ENCODE measurements around the gene PCNX2. TPM values are rescaled to one million over a fixed set of nuclear protein-coding genes. Genes with fewer than 3 reads are reported as not detected.

PCNX2 gene
- total and polyA plus RNA-seq, 2 donors (not counting 3 experiments of a cell fraction or from before 2014, with no cell fraction given) = 6.6 to 11.0 TPM

- H3K4me2 ChIP-seq (ENCODE audit: insufficient read depth, low read length) = no peak overlapping the region
- BruUV-seq (replicated peaks) = no TSS peak
- no peaks in the 10 kb centered on the region for H4K20me1 ChIP-seq (replicated peaks; ENCODE audit: control insufficient read depth, extremely low read depth, insufficient read depth, low read length)
- no peak overlapping the region for H3K27ac ChIP-seq (ENCODE audit: insufficient read depth, low read depth, low read length)
- TF ChIP-seq EZH2 (IDR thresholded peaks at IDR 0.05; ENCODE audit: borderline replicate concordance, low read depth, low read length, severe bottlenecking) (no peak), FOS (IDR thresholded peaks at IDR 0.05; ENCODE audit: borderline replicate concordance, insufficient read depth, low read length) (no peak), MYC (IDR thresholded peaks at IDR 0.05; ENCODE audit: low read depth, low read length) (no peak), POLR2AphosphoS5 (IDR thresholded peaks at IDR 0.05; ENCODE audit: insufficient read depth, low read depth, low read length) (no peak)
- TF ChIP-seq, protein P1, sequence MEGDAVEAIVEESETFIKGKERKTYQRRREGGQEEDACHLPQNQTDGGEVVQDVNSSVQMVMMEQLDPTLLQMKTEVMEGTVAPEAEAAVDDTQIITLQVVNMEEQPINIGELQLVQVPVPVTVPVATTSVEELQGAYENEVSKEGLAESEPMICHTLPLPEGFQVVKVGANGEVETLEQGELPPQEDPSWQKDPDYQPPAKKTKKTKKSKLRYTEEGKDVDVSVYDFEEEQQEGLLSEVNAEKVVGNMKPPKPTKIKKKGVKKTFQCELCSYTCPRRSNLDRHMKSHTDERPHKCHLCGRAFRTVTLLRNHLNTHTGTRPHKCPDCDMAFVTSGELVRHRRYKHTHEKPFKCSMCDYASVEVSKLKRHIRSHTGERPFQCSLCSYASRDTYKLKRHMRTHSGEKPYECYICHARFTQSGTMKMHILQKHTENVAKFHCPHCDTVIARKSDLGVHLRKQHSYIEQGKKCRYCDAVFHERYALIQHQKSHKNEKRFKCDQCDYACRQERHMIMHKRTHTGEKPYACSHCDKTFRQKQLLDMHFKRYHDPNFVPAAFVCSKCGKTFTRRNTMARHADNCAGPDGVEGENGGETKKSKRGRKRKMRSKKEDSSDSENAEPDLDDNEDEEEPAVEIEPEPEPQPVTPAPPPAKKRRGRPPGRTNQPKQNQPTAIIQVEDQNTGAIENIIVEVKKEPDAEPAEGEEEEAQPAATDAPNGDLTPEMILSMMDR (IDR thresholded peaks at IDR 0.05; ENCODE audit: extremely low read depth in 1 of 2, insufficient read depth in 1 of 2, low read depth in 1 of 2, low read length in 2 of 2) = no peak
- dilution Hi-C loops (cut with MboI; ENCODE audit: extremely low pct_ligation_motif_present, low sequenced_read_pairs) = no loop called here
- no peaks in the 10 kb centered on the region for H3K79me2 ChIP-seq (ENCODE audit: control insufficient read depth, insufficient read depth, low read length)
- H3K9ac ChIP-seq (replicated peaks; ENCODE audit: extremely low read depth, insufficient read depth, low read length) = no peak overlapping the region
- intact Hi-C loops (cut with micrococcal nuclease) = no loop called here
- ChIA-PET POLR2A (no interaction called here), CTCF (interaction anchor here (1.4 kb wide), 1 partner anchor 13 kb away, joined by 4 read pairs; no protein-coding TSS in a partner anchor)
- H3K9me1 ChIP-seq (replicated peaks; ENCODE audit: control insufficient read depth, extremely low read depth, insufficient read depth, low read length) = no peaks in the 10 kb centered on the region
- no peaks in the 10 kb centered on the region for H3K36me3 ChIP-seq (ENCODE audit: control insufficient read depth in 2 of 2, extremely low read depth in 1 of 2, insufficient read depth in 2 of 2, low read length in 2 of 2)
- DNase-seq (ENCODE audit: low read depth, low spot score) = no peak
- H3K4me1 ChIP-seq (ENCODE audit: control insufficient read depth, extremely low read depth, insufficient read depth, low read length) = no peaks in the 10 kb centered on the region
- no peak for FAIRE-seq
- H3K4me3 ChIP-seq (replicated peaks in 1 of 3; ENCODE audit: insufficient read depth in 1 of 3, low read depth in 1 of 3, low read length in 3 of 3) = no peak overlapping the region
- H2AFZ ChIP-seq (ENCODE audit: low read depth, low read length) = no peak overlapping the region
- no peaks in the 10 kb centered on the region for H3K27me3 ChIP-seq (ENCODE audit: control insufficient read depth in 2 of 2, insufficient read depth in 2 of 2, low read length in 2 of 2)
- H3K9me3 ChIP-seq (replicated peaks; ENCODE audit: control insufficient read depth, insufficient read depth, low read length) = no peaks in the 10 kb centered on the region
These were observed 200.8 kb downstream of the PCNX2 start for GRCh38 chr1:233094691-233095090.

GRCh38 chr1:233094269-233094668 is 201.3 kb downstream of the PCNX2 start:
- Histone ChIP-seq H3K27ac (ENCODE audit: insufficient read depth, low read depth, low read length) (no peak overlapping the region), H3K9me1 (replicated peaks; ENCODE audit: control insufficient read depth, extremely low read depth, insufficient read depth, low read length) (no peaks in the 10 kb centered on the region), H3K4me2 (ENCODE audit: insufficient read depth, low read length) (no peak overlapping the region), H3K9ac (replicated peaks; ENCODE audit: extremely low read depth, insufficient read depth, low read length) (no peak overlapping the region), H3K79me2 (ENCODE audit: control insufficient read depth, insufficient read depth, low read length) (no peaks in the 10 kb centered on the region), H4K20me1 (replicated peaks; ENCODE audit: control insufficient read depth, extremely low read depth, insufficient read depth, low read length) (no peaks in the 10 kb centered on the region), H3K36me3 (ENCODE audit: control insufficient read depth in 2 of 2, extremely low read depth in 1 of 2, insufficient read depth in 2 of 2, low read length in 2 of 2) (no peaks in the 10 kb centered on the region), H3K4me3 (replicated peaks in 1 of 3; ENCODE audit: insufficient read depth in 1 of 3, low read depth in 1 of 3, low read length in 3 of 3) (no peak overlapping the region), H2AFZ (ENCODE audit: low read depth, low read length) (no peak overlapping the region), H3K4me1 (ENCODE audit: control insufficient read depth, extremely low read depth, insufficient read depth, low read length) (no peaks in the 10 kb centered on the region), H3K27me3 (ENCODE audit: control insufficient read depth in 2 of 2, insufficient read depth in 2 of 2, low read length in 2 of 2) (no peaks in the 10 kb centered on the region), H3K9me3 (replicated peaks; ENCODE audit: control insufficient read depth, insufficient read depth, low read length) (no peaks in the 10 kb centered on the region)
- intact Hi-C loops (cut with micrococcal nuclease) = no loop called here
- dilution Hi-C loops (cut with MboI; ENCODE audit: extremely low pct_ligation_motif_present, low sequenced_read_pairs) = no loop called here
- FAIRE-seq = no peak
- peak; percentile 42 for DNase-seq (ENCODE audit: low read depth, low spot score)
- TF ChIP-seq POLR2A (IDR thresholded peaks at IDR 0.05; ENCODE audit: low read depth, low read length) = no peak
- TF ChIP-seq MAX (IDR thresholded peaks at IDR 0.05; ENCODE audit: insufficient read depth, insufficient read length) = no peak
- TF ChIP-seq POLR2AphosphoS5 (IDR thresholded peaks at IDR 0.05; ENCODE audit: insufficient read depth, low read depth, low read length) = no peak
- TF ChIP-seq FOS (IDR thresholded peaks at IDR 0.05; ENCODE audit: borderline replicate concordance, insufficient read depth, low read length) = no peak
- no peak for TF ChIP-seq GATA2 (IDR thresholded peaks at IDR 0.05; ENCODE audit: insufficient read depth, insufficient read length, low read depth, low read length)
- no peak for TF ChIP-seq JUN (IDR thresholded peaks at IDR 0.05; ENCODE audit: borderline replicate concordance, insufficient read depth, insufficient read length, low read depth)
- no TSS peak for BruUV-seq (replicated peaks)
- ChIA-PET POLR2A (no interaction called here), CTCF (interaction anchor here (0.6 to 1.4 kb wide), 2 partner anchors 12 to 13 kb away, joined by 3 to 4 read pairs; no protein-coding TSS in a partner anchor)
